ENCODE results near the gene MAP3K14.

DNA sequence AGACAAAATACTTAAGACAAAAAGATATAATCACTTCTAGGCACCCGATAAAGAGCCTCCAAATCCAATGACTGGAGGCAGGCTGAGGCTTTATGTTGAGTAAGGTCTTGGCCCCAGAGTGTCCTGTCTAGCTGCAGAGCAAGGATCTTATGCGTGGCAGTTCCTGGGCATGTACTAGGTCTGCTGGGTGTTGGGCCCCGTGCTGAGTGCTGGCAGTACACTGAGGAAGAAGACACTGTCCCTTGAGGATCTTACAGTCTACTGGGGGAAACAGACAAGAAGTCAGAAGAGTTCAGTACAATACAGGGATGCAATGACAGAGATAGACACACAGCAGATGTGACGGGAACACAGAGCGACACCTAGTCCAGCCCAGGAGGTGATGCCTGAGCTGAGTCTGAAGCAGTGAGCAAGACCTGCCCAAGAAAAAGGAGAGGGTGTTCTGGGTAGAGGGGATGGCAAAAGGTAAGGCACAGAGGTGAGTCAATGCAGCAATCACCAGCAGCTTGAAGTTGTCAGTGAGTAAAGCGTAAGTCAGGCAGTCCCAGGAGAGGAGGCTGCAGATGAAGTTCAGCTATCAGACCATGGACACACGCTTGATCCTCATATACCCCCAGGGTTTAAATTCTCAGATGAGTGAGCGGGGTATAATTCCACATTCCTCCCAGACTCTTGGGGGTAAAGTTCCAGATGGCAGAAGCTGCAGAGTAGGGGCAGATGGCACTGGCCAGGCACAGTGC is 18.1 kb downstream of the MAP3K14 start:
- TF ChIP-seq, protein P1, sequence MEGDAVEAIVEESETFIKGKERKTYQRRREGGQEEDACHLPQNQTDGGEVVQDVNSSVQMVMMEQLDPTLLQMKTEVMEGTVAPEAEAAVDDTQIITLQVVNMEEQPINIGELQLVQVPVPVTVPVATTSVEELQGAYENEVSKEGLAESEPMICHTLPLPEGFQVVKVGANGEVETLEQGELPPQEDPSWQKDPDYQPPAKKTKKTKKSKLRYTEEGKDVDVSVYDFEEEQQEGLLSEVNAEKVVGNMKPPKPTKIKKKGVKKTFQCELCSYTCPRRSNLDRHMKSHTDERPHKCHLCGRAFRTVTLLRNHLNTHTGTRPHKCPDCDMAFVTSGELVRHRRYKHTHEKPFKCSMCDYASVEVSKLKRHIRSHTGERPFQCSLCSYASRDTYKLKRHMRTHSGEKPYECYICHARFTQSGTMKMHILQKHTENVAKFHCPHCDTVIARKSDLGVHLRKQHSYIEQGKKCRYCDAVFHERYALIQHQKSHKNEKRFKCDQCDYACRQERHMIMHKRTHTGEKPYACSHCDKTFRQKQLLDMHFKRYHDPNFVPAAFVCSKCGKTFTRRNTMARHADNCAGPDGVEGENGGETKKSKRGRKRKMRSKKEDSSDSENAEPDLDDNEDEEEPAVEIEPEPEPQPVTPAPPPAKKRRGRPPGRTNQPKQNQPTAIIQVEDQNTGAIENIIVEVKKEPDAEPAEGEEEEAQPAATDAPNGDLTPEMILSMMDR (IDR thresholded peaks at IDR 0.05), result no peak
- TF ChIP-seq SMC3 (IDR thresholded peaks at IDR 0.05; ENCODE audit: low read depth, low read length) (no peak), MXI1 (IDR thresholded peaks at IDR 0.05; ENCODE audit: low read depth, low read length) (no peak), ELF1 (IDR thresholded peaks at IDR 0.05) (no peak), GATA2 (CRISPR knock-in tag; IDR thresholded peaks at IDR 0.05) (no peak)
- TF ChIP-seq, protein P2, sequence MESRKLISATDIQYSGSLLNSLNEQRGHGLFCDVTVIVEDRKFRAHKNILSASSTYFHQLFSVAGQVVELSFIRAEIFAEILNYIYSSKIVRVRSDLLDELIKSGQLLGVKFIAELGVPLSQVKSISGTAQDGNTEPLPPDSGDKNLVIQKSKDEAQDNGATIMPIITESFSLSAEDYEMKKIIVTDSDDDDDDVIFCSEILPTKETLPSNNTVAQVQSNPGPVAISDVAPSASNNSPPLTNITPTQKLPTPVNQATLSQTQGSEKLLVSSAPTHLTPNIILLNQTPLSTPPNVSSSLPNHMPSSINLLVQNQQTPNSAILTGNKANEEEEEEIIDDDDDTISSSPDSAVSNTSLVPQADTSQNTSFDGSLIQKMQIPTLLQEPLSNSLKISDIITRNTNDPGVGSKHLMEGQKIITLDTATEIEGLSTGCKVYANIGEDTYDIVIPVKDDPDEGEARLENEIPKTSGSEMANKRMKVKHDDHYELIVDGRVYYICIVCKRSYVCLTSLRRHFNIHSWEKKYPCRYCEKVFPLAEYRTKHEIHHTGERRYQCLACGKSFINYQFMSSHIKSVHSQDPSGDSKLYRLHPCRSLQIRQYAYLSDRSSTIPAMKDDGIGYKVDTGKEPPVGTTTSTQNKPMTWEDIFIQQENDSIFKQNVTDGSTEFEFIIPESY (IDR thresholded peaks at IDR 0.05; ENCODE audit: borderline replicate concordance, low read depth), result no peak
- TF ChIP-seq, protein P3, sequence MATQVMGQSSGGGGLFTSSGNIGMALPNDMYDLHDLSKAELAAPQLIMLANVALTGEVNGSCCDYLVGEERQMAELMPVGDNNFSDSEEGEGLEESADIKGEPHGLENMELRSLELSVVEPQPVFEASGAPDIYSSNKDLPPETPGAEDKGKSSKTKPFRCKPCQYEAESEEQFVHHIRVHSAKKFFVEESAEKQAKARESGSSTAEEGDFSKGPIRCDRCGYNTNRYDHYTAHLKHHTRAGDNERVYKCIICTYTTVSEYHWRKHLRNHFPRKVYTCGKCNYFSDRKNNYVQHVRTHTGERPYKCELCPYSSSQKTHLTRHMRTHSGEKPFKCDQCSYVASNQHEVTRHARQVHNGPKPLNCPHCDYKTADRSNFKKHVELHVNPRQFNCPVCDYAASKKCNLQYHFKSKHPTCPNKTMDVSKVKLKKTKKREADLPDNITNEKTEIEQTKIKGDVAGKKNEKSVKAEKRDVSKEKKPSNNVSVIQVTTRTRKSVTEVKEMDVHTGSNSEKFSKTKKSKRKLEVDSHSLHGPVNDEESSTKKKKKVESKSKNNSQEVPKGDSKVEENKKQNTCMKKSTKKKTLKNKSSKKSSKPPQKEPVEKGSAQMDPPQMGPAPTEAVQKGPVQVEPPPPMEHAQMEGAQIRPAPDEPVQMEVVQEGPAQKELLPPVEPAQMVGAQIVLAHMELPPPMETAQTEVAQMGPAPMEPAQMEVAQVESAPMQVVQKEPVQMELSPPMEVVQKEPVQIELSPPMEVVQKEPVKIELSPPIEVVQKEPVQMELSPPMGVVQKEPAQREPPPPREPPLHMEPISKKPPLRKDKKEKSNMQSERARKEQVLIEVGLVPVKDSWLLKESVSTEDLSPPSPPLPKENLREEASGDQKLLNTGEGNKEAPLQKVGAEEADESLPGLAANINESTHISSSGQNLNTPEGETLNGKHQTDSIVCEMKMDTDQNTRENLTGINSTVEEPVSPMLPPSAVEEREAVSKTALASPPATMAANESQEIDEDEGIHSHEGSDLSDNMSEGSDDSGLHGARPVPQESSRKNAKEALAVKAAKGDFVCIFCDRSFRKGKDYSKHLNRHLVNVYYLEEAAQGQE (IDR thresholded peaks at IDR 0.05; ENCODE audit: low read depth, low read length), result no peak

Measured in SK-N-SH (cell line).